ENCODE measurements around the gene NRG3.

- TF ChIP-seq POLR2A (IDR thresholded peaks at IDR 0.05) (no peak), CTCF (IDR thresholded peaks at IDR 0.05) (no peak)
Measured at GRCh38 chr10:81967716-81968115, 92.7 kb downstream of the NRG3 start.

Data from tibial nerve (tissue), 3 donors.